WERI-Rb-1 (cell line): Measurements from ENCODE around the gene PPP4R2.
"Not testable (repeated sequence)": the region's sequence is repeated elsewhere in the genome, so short reads cannot be mapped to it uniquely, and the experiment has no call there.

Source experiments
- DNase-seq: peaks from one replicate; pipeline ENCODE4 v3.0.0-alpha.2; 2020
- H3K27ac ChIP-seq: fragments of 250-450 bp; sonication (Bioruptor Pico); 2 replicates; pipeline ENCODE4 v1.5.1; 2020; ENCODE audit warnings: mild to moderate bottlenecking, moderate library complexity
- H3K27me3 ChIP-seq: fragments of 250-450 bp; sonication (Bioruptor Pico); 2 replicates; pipeline ENCODE4 v1.5.1; 2021; ENCODE audit warnings: mild to moderate bottlenecking, low read depth, moderate library complexity; ENCODE audit not compliant: insufficient read depth, severe bottlenecking
- H3K36me3 ChIP-seq: fragments of 250-450 bp; sonication (Bioruptor Pico); 2 replicates; pipeline ENCODE4 v1.5.1; 2020; ENCODE audit warnings: mild to moderate bottlenecking, moderate library complexity
- H3K4me3 ChIP-seq: 2 replicates; pipeline ENCODE4 v1.5.1; 2011; ENCODE audit warnings: low read depth, mild to moderate bottlenecking, control low read depth, low read length
- H3K9me3 ChIP-seq: fragments of 250-450 bp; sonication (Bioruptor Pico); 2 replicates; pipeline ENCODE4 v1.5.1; 2021; ENCODE audit warnings: mild to moderate bottlenecking, moderate library complexity; ENCODE audit not compliant: severe bottlenecking
- TF ChIP-seq, protein P1 (sequence below): IDR thresholded peaks from 2 replicates; pipeline ENCODE4 v1.5.1; 2011; ENCODE audit warnings: low read depth, mild to moderate bottlenecking, control low read depth, inconsistent platforms, low read length

Gene PPP4R2

DNA sequence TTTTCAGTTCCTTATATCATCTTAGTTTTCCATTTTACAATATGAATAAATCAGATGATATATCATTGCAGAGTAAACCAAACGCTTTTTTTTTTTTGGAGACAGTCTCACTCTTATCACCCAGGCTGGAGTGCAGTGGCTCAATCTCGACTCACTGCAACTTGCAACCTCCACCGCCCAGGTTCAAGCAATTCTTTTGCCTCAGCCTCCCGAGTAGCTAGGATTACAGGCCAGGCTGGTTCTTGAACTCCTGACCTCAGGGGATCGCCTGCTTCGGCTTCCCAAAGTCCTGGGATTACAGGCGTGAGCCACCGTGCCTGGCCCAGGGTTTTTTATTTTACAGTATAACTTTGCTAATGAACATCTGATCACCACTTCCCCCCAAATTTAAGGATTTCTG lies 59.0 kb downstream of the PPP4R2 start:
- TF ChIP-seq, protein P1, sequence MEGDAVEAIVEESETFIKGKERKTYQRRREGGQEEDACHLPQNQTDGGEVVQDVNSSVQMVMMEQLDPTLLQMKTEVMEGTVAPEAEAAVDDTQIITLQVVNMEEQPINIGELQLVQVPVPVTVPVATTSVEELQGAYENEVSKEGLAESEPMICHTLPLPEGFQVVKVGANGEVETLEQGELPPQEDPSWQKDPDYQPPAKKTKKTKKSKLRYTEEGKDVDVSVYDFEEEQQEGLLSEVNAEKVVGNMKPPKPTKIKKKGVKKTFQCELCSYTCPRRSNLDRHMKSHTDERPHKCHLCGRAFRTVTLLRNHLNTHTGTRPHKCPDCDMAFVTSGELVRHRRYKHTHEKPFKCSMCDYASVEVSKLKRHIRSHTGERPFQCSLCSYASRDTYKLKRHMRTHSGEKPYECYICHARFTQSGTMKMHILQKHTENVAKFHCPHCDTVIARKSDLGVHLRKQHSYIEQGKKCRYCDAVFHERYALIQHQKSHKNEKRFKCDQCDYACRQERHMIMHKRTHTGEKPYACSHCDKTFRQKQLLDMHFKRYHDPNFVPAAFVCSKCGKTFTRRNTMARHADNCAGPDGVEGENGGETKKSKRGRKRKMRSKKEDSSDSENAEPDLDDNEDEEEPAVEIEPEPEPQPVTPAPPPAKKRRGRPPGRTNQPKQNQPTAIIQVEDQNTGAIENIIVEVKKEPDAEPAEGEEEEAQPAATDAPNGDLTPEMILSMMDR, result no peak
- no peak overlapping the region for H3K27ac ChIP-seq
- H3K36me3 ChIP-seq, result peaks cover 20% of the 10 kb centered on the region
- no peaks in the 10 kb centered on the region for H3K27me3 ChIP-seq
- H3K4me3 ChIP-seq, result no peak overlapping the region
- DNase-seq, result peak; percentile 46
- H3K9me3 ChIP-seq, result no peaks in the 10 kb centered on the region

- H3K36me3 ChIP-seq, result peaks cover 16% of the 10 kb centered on the region
- H3K27me3 ChIP-seq, result no peaks in the 10 kb centered on the region
- H3K9me3 ChIP-seq, result no peaks in the 10 kb centered on the region
- no peak overlapping the region for H3K4me3 ChIP-seq
- DNase-seq, result no peak
- H3K27ac ChIP-seq, result no peak overlapping the region
- TF ChIP-seq, protein P1, result 0 out of 2 replicates have a peak, but pooled peaks have one; percentile 5
Observed at GRCh38 chr3:73056014-73056844, 59.6 kb downstream of the PPP4R2 start.

DNA sequence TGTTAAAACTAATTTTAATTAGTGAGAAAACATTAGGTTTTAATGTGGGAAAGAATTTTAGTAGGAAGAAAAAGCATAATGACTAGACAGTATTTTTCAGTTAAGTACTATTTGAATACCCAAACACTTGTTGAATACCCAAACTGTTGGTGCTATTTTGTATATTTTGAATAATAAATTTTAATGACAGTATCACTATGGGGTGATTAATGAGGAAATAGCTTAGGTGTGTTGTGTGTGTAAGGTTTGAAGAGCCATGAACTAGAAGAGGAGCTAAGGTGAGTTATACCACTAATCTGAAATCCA lies 60.2 kb downstream of the PPP4R2 start:
- H3K27ac ChIP-seq, result no peak overlapping the region
- DNase-seq, result no peak
- no peak overlapping the region for H3K4me3 ChIP-seq
- H3K9me3 ChIP-seq, result no peaks in the 10 kb centered on the region
- H3K27me3 ChIP-seq, result no peaks in the 10 kb centered on the region
- peaks cover 22% of the 10 kb centered on the region for H3K36me3 ChIP-seq
- TF ChIP-seq, protein P1, result no peak

DNA sequence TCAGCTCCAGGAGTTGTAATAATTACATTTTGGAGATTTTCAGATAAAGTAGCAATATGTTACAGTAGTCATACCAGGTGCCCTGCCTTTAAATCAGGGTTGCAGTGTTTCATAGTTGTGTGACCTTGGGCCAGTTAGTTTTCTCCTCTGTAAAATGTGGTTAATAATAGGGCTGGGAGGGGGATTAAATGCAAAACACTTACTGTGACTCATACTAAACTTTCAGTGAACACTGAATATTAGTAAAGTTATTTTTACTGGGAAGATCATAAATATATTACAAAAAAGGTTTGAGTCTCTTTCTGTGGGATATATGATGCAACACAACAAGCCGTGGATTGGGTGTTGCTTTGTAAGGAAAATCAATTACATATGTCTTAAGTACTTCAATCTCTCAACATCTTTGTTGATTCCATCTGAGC lies 63.7 kb downstream of the PPP4R2 start:
- H3K36me3 ChIP-seq, result peaks cover 57% of the 10 kb centered on the region
- H3K27me3 ChIP-seq, result no peaks in the 10 kb centered on the region
- TF ChIP-seq, protein P1, result no peak
- no peak overlapping the region for H3K27ac ChIP-seq
- no peaks in the 10 kb centered on the region for H3K9me3 ChIP-seq
- no peak for DNase-seq
- H3K4me3 ChIP-seq, result no peak overlapping the region

DNA sequence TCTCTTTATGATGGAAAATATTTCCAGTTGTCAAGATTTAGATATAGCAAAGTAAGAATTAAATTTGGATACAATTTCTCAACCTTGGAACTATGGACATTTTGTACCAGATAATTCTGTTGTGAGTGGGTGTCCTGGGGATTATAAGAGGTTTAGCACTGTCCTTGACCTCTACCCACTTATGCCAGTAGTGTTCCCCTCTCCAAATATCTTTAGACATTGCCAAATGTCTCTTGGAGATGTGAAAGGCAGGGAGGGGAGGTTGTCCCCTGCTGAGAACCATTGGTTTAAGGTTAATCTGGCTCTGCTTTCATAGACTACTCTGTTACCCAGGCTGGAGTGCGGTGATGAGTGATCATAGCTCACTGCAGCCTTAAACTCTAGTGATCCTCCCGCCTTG lies 64.8 kb downstream of the PPP4R2 start, which contains the start of gene EBLN2:
Gene EBLN2, plus strand, starts transcription at position 244 of the 400 bp plus-strand sequence. CDS start 423 bp downstream, outside the sequence.
- Histone ChIP-seq H3K27ac (no peak within 1 kb of the TSS), H3K9me3 (no peaks in the 10 kb centered on the region), H3K27me3 (no peaks in the 10 kb centered on the region), H3K4me3 (no peak within 1 kb of the TSS), H3K36me3 (peaks cover 61% of the 10 kb centered on the region)
- TF ChIP-seq, protein P1, result no peak
- DNase-seq, result no peak

DNA sequence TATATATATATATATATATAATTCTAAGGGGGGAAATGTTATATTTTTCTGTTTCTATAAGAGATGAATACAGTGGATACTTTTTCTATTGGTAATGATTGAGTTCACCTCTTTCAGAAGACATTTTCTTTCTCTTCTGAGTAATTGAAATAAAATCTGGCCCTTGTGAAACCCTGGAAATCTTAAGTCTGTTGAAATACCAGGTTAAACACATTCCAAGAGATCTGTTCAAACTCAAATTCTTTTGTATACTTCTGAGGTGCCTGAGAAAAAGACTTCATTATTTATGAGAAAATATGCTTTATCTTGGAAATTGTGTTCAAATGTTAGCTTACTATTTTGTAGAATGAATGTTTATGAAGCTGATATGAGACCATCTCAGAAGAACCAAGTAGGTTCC lies 69.6 kb downstream of the PPP4R2 start:
- not testable (repeated sequence) for H3K4me3 ChIP-seq, H3K9me3 ChIP-seq, H3K27ac ChIP-seq, DNase-seq, H3K27me3 ChIP-seq
- peaks cover 59% of the 10 kb centered on the region for H3K36me3 ChIP-seq
